Prostate gland (tissue), 2 donors: Measurements from ENCODE around the gene B3GAT1.

ENCODE experiments used
- CTCF ChIP-seq, 4 experiments: fragments of 200-600 bp in 2 of 4; fragments of 450-650 bp in 2 of 4; sonication (generic) in 2 of 4; IDR thresholded peaks; 1 replicate in 3 of 4; 2 replicates in 1 of 4; pipeline ENCODE4 v1.5.1; 2016 to 2019; ENCODE audit warnings: antibody characterized with exemption in 4 of 4, mild to moderate bottlenecking in 2 of 4, moderate library complexity in 2 of 4
- POLR2A ChIP-seq: fragments of 450-650 bp; IDR thresholded peaks from one replicate; pipeline ENCODE4 v1.6.1; 2016; ENCODE audit warnings: antibody characterized with exemption, mild to moderate bottlenecking

GRCh38 chr11:134449051-134449450, 37.0 kb upstream of the B3GAT1 start:
- TF ChIP-seq CTCF (IDR thresholded peaks at IDR 0.05): no peak
- TF ChIP-seq POLR2A: no peak
